ENCODE data around the gene NACA2.
"Not testable (repeated sequence)": the region's sequence is repeated elsewhere in the genome, so short reads cannot be mapped to it uniquely, and the experiment has no call there.

NACA2 gene

GRCh38 chr17:61591018-61591417, at the start of gene NACA2:
Gene NACA2 (minus strand): TSS chr17:61591219. CDS start chr17:61591180, 39 bp downstream.
- no peak for TF ChIP-seq ZNF274 (IDR thresholded peaks at IDR 0.05; ENCODE audit: low read depth, low read length)
- H3K4me3 ChIP-seq (ENCODE audit: low read length): no peak within 1 kb of the TSS

DNA sequence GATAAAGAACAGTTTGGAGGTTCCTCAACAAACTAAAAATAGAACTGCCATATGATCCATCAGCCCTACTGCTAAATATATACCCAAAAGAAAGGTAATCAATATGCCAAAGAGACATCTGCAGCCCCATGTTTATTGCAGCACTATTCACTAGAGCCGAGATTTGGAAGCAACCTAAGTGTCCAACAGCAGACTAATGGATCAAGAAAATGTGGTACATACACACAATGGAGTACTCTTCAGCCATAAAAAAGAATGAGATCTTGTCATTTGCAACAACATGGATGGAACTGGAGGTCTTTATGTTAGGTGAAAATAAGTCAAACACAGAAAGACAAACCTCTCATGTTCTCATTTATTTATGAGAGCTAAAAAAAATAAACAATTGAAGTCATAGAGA, 48.8 kb upstream of the NACA2 start:
- no peak for TF ChIP-seq ZNF274 (IDR thresholded peaks at IDR 0.05; ENCODE audit: low read depth, low read length)
- H3K4me3 ChIP-seq (ENCODE audit: low read length): no peak overlapping the region

- H3K4me3 ChIP-seq (ENCODE audit: low read length): no peak overlapping the region
- no peak for TF ChIP-seq ZNF274 (IDR thresholded peaks at IDR 0.05; ENCODE audit: low read depth, low read length)
Measured at GRCh38 chr17:61638087-61638486, 47.1 kb upstream of the NACA2 start.

- no peak for TF ChIP-seq ZNF274 (IDR thresholded peaks at IDR 0.05; ENCODE audit: low read depth, low read length)
- no peak overlapping the region for H3K4me3 ChIP-seq (ENCODE audit: low read length)
Measured at GRCh38 chr17:61635913-61636432, 45.0 kb upstream of the NACA2 start.

DNA sequence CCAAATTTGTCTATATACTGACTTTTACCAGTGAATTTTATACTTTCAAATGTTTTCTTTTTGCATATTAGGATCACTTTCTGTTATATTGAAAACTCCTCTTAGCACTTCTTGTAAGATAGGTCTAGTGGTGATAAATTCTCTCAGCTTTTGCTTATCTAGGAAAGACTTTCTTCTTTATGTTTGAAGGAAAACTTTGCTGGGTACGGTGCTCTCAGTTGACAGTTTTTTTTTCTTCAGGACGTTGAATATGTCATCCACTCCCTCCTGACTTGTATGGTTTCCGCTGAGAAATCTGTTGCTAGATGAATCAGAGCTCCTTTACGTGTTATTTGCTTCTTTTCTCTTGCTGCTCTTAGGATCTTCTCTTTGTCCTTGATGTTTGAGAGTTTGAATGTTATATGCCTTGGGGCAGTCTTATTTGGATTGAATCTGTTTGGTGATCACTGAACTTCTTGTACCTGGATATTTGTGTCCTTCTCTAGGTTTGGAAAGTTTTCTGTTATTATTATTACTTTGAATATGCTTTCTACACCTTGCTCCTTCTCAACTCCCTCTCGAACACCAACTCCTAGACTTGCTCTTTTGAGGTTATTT, 44.0 kb upstream of the NACA2 start:
- no peak for TF ChIP-seq ZNF274 (IDR thresholded peaks at IDR 0.05; ENCODE audit: low read depth, low read length)
- no peak overlapping the region for H3K4me3 ChIP-seq (ENCODE audit: low read length)

DNA sequence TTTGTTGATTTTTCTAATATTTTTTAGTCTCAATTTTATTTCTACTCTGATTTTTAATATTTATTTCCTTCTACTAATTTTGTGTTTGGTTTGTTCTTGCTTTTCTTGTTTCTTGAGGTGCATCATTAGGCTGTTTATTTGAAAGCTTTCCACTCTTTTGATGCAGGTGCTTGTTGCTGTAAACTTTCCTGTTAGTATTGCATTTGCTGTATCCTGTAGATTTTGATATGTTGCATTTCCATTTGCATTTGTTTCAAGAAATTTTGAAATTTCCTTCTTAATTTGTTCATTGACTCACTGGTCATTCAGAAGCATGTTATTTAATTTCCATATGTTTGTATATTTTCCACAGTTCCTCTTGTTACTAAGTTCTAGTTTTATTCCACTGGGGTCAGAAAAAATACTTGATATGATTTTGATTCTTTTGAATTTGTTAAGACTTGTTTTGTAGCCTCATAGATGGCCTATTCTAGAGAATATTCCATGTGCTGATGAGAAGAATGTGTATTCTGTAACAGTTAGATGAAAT, 43.1 kb upstream of the NACA2 start:
- no peak overlapping the region for H3K4me3 ChIP-seq (ENCODE audit: low read length)
- TF ChIP-seq ZNF274 (IDR thresholded peaks at IDR 0.05; ENCODE audit: low read depth, low read length): no peak

DNA sequence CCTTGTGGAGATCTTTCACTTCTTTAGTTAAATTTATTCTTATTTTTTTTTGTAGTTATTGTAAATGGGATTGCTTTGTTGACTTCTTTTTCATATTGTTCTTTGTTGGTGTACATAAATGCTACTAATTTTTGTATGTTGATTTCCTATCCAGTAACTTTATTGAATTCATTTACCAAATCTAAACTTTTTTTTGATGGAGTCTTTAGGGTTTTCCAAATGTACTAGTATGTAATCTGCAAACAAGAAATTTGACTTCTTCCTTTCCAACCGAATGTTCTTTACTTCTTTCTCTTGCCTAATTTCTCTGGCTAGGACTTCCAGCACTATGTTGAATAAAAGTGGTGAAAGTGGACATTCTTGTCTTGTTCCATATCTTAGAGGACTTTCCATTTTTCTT, 41.8 kb upstream of the NACA2 start:
- no peak for TF ChIP-seq ZNF274 (IDR thresholded peaks at IDR 0.05; ENCODE audit: low read depth, low read length)
- no peak overlapping the region for H3K4me3 ChIP-seq (ENCODE audit: low read length)

DNA sequence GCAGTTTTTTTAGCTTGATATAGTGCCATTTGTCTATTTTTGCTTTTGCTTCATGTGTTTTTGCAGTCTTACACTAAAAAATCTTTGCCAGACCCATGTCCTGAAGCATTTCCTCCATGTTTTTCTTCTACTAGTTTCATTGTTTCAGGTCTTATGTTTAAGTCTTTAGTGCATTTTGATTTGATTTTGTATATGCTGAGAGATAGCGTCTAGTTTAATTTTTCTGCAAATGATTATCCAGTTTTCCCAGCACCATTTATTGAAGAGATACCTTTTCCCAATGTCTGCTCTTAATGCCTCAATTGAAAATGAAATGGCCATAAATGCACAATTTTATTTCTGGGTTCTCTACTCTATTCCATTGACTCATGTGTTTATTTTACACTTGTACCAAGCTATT, 40.8 kb upstream of the NACA2 start:
- no peak for TF ChIP-seq ZNF274 (IDR thresholded peaks at IDR 0.05; ENCODE audit: low read depth, low read length)
- H3K4me3 ChIP-seq (ENCODE audit: low read length): no peak overlapping the region

- not testable (repeated sequence) for H3K4me3 ChIP-seq (ENCODE audit: low read length)
Measured at GRCh38 chr17:61628158-61628557, 37.1 kb upstream of the NACA2 start.

DNA sequence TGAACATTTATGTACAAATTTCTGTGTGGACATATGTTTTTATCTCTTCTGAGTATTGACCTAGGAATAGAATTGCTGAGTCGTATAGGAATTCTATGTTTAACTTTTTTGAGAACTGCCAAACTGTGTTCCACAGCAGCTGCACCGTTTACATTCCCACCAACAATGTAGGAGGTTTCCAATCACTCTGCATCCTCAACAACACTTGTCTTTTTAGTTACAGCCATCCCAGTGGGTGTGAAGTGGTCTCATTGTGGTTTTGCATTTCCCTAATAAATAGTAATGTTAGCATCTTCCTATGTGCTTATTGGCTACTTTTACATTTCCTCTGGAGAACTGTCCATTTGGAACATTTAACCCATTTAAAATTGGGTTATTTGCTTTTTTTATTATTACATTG, 36.6 kb upstream of the NACA2 start:
- no peak for TF ChIP-seq ZNF274 (IDR thresholded peaks at IDR 0.05; ENCODE audit: low read depth, low read length)
- no peak overlapping the region for H3K4me3 ChIP-seq (ENCODE audit: low read length)

- H3K4me3 ChIP-seq (ENCODE audit: low read length): no peak overlapping the region
- no peak for TF ChIP-seq ZNF274 (IDR thresholded peaks at IDR 0.05; ENCODE audit: low read depth, low read length)
Measured at GRCh38 chr17:61627125-61627524, 36.1 kb upstream of the NACA2 start.

GRCh38 chr17:61625564-61625963, 34.5 kb upstream of the NACA2 start:
- no peak overlapping the region for H3K4me3 ChIP-seq (ENCODE audit: low read length)
- no peak for TF ChIP-seq ZNF274 (IDR thresholded peaks at IDR 0.05; ENCODE audit: low read depth, low read length)

DNA sequence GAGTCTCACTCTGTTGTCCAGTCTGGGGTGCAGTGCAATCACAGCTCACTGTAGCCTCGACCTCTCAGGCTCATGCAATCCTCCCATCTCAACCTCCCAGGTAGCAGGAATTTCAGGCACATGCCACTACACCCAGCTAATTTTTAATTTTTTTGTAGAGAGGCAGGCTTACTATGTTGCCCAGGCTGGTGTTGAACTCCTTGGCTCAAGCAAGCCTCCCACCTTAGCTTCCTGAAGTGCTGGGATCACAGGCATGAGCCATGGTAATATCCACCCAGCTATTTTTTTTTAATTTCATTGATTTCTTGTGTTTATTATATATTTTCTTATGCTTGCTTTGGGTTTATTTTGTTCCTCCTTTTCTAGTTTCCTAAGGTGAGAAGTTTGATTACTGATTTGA, 33.9 kb upstream of the NACA2 start:
- no peak overlapping the region for H3K4me3 ChIP-seq (ENCODE audit: low read length)
- TF ChIP-seq ZNF274 (IDR thresholded peaks at IDR 0.05; ENCODE audit: low read depth, low read length): no peak

DNA sequence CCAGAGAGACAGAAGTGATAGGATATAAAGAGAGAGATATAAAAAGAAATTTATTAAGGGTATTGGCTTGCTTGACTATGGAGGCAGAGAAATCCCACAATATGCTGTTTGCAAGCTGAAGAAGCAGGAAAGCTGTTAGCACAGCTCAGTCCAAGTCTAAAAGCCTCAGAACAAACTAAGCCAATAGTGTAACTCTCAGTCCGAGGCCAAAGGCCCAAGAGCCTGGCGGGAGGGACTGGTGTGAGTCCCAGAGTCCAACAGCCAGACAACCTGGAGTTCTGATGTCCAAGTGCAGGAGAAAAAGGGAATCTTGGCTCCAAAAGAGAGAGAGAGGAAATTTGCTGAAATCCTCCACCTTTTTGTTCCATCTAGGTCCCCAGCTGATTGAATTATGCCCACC, 30.3 kb upstream of the NACA2 start:
- no peak overlapping the region for H3K4me3 ChIP-seq (ENCODE audit: low read length)

DNA sequence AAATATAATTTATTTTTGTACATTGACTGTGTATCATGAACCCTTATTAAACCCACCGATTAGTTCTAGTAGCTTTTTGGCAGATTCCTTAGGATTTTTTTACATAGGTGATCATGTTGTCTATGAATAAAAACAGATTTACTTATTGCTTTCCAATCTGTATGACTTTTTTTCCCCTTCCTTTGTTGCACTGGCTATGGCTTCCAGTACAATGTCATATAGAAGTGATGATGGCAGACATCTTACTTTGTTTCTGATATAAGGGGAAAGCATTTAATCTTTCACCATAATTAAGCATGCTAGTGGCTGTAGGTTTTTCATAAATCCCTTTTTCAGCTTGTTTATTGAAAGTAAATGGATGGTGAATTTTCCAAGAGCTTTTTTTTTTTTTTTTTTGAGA, 28.9 kb upstream of the NACA2 start:
- H3K4me3 ChIP-seq (ENCODE audit: low read length): no peak overlapping the region
- no peak for TF ChIP-seq ZNF274 (IDR thresholded peaks at IDR 0.05; ENCODE audit: low read depth, low read length)

More for the DNA sequence above, 30.3 kb upstream of the NACA2 start:
- no peak for TF ChIP-seq ZNF274 (IDR thresholded peaks at IDR 0.05; ENCODE audit: low read depth, low read length)

DNA sequence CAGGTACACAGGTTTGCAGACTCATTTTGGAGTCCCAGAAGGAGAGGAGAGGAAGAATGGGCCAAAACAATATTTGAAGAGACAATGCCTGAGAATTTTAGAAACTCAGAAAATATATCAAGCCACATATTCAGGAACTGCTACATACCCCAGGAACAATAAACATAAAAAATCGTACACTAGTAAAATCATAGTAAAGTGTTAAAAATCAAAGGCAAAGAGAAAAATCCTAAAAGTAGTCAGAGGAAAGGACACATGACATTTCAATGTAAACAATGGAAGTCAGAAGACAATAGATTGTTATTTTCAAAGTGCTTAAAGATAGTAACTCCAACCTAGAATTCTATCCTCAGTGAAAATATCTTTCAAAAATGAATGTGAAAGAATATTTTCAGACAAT, 28.5 kb upstream of the NACA2 start:
- no peak overlapping the region for H3K4me3 ChIP-seq (ENCODE audit: low read length)
- no peak for TF ChIP-seq ZNF274 (IDR thresholded peaks at IDR 0.05; ENCODE audit: low read depth, low read length)

All from GM08714 (cell line).